ENCODE data around the gene ALMS1. TPM values are rescaled to one million over a fixed set of nuclear protein-coding genes. Genes with fewer than 3 reads are reported as not detected.
A peak's percentile ranks its signal among the peaks of the same experiment; 100 is the strongest.

Gene ALMS1
- total and polyA plus RNA-seq, 2 of the 4 experiments (the other 2 are of a cell fraction), result 20.8 to 52.8 TPM

DNA sequence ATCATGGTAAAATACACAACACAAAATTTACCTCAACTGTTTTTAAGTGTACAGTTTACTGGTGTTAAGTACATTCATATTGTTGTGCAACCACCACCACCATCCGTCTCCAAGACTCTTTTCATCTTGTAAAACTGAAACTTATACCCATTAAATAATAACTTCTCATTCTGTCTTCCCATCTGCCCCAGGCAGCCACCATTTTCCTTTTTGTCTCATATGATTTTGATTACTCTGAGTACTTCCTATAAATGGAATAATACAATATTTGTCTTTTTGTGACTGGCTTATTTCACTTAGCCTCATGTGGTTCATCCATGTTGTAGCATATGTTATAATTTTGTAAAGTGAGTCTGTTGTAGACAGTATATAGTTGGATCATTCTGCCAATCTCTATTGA is 82.7 kb downstream of the ALMS1 start:
- H4K91ac ChIP-seq (ENCODE audit: insufficient read depth, low read depth, low read length), result no peak overlapping the region
- H2AK5ac ChIP-seq (ENCODE audit: low read depth, low read length), result no peak overlapping the region
- no peak overlapping the region for H3K4me2 ChIP-seq (ENCODE audit: low read depth, low read length)
- no peaks in the 10 kb centered on the region for H3K36me3 ChIP-seq (ENCODE audit: control insufficient read depth, insufficient read depth, low read length)
- no peak overlapping the region for H4K5ac ChIP-seq (ENCODE audit: low read depth, low read length)
- no TSS peak for BruUV-seq (replicated peaks)
- dilution Hi-C loops (cut with HindIII; ENCODE audit: low sequenced_read_pairs, unreplicated experiment), result no loop called here
- H3K18ac ChIP-seq (ENCODE audit: low read depth, low read length), result no peak overlapping the region
- 0 out of 2 replicates have a peak, but pooled peaks cover 3% of the 10 kb centered on the region for H3K9me1 ChIP-seq (ENCODE audit: insufficient read depth, low read length)
- H2BK20ac ChIP-seq (ENCODE audit: low read depth, low read length), result no peak overlapping the region
- no peak overlapping the region for H3K14ac ChIP-seq (replicated peaks; ENCODE audit: low read depth, low read length)
- POLR2A ChIA-PET (ENCODE audit: unreplicated experiment), result no interaction called here
- H2BK120ac ChIP-seq (ENCODE audit: low read depth, low read length), result no peak overlapping the region
- CTCF ChIA-PET, result no interaction called here
- H4K20me1 ChIP-seq (ENCODE audit: insufficient read depth, low read length), result no peaks in the 10 kb centered on the region
- H3K9me3 ChIP-seq (ENCODE audit: control insufficient read depth, insufficient read depth, low read length), result no peaks in the 10 kb centered on the region
- H2AFZ ChIP-seq (replicated peaks; ENCODE audit: low read length, poor library complexity), result no peak overlapping the region
- intact Hi-C loops (cut with micrococcal nuclease), result no loop called here
- H3K79me1 ChIP-seq (ENCODE audit: low read depth in 1 of 2, low read length in 2 of 2), result no peaks in the 10 kb centered on the region
- in situ Hi-C loops (cut with MboI; ENCODE audit: low sequenced_read_pairs), result no loop called here
- TF ChIP-seq MXI1 (IDR thresholded peaks at IDR 0.05; ENCODE audit: borderline replicate concordance, low read depth, low read length), result no peak
- no peak for TF ChIP-seq POLR2A (IDR thresholded peaks at IDR 0.05; ENCODE audit: low read depth, low read length)
- TF ChIP-seq, protein P1, sequence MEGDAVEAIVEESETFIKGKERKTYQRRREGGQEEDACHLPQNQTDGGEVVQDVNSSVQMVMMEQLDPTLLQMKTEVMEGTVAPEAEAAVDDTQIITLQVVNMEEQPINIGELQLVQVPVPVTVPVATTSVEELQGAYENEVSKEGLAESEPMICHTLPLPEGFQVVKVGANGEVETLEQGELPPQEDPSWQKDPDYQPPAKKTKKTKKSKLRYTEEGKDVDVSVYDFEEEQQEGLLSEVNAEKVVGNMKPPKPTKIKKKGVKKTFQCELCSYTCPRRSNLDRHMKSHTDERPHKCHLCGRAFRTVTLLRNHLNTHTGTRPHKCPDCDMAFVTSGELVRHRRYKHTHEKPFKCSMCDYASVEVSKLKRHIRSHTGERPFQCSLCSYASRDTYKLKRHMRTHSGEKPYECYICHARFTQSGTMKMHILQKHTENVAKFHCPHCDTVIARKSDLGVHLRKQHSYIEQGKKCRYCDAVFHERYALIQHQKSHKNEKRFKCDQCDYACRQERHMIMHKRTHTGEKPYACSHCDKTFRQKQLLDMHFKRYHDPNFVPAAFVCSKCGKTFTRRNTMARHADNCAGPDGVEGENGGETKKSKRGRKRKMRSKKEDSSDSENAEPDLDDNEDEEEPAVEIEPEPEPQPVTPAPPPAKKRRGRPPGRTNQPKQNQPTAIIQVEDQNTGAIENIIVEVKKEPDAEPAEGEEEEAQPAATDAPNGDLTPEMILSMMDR (conservative IDR thresholded peaks at IDR 0.05; ENCODE audit: low read depth, low read length), result no peak
- TF ChIP-seq CHD1 (IDR thresholded peaks at IDR 0.05; ENCODE audit: low read depth, low read length), result no peak
- no peak for TF ChIP-seq MAFK (IDR thresholded peaks at IDR 0.05; ENCODE audit: low read depth, low read length)
- TF ChIP-seq RFX5 (IDR thresholded peaks at IDR 0.05; ENCODE audit: low read depth, low read length), result no peak
- 0 out of 2 replicates have a peak, but pooled peaks have one; percentile 4 for TF ChIP-seq CEBPB (IDR thresholded peaks at IDR 0.05; ENCODE audit: low read depth, low read length)
- TF ChIP-seq, protein P2, sequence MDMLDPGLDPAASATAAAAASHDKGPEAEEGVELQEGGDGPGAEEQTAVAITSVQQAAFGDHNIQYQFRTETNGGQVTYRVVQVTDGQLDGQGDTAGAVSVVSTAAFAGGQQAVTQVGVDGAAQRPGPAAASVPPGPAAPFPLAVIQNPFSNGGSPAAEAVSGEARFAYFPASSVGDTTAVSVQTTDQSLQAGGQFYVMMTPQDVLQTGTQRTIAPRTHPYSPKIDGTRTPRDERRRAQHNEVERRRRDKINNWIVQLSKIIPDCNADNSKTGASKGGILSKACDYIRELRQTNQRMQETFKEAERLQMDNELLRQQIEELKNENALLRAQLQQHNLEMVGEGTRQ (IDR thresholded peaks at IDR 0.05; ENCODE audit: low read depth, low read length), result no peak
- TF ChIP-seq SMC3 (IDR thresholded peaks at IDR 0.05; ENCODE audit: low read depth, low read length), result no peak
- no peak overlapping the region for H3K56ac ChIP-seq (ENCODE audit: extremely low read depth, insufficient read depth, low read length)
- no CpG with 5 or more reads among the region's 1 CpG for WGBS, 2 experiments (ENCODE audit: extremely low coverage in 2 of 2, insufficient read length in 1 of 2)
- no peak overlapping the region for H3K4ac ChIP-seq (ENCODE audit: low read depth, low read length)
- H3K9ac ChIP-seq (ENCODE audit: low read depth, low read length), result no peak overlapping the region
- no peaks in the 10 kb centered on the region for H3K27me3 ChIP-seq (ENCODE audit: control insufficient read depth, insufficient read depth, low read length)
- H4K8ac ChIP-seq (ENCODE audit: low read depth in 2 of 2, low read length in 2 of 2), result no peak overlapping the region
- H3K4me3 ChIP-seq (ENCODE audit: insufficient read depth, low read depth, low read length), result no peak overlapping the region
- DNase-seq (no peak), ATAC-seq (ENCODE audit: low read depth) (no peak)
- H2BK15ac ChIP-seq (ENCODE audit: low read depth, low read length), result no peak overlapping the region
- H3K23ac ChIP-seq (ENCODE audit: low read depth, low read length), result no peak overlapping the region
- no peaks in the 10 kb centered on the region for H3K4me1 ChIP-seq (ENCODE audit: control insufficient read depth, insufficient read depth, low read length)
- H2AK9ac ChIP-seq (replicated peaks; ENCODE audit: low read depth, low read length, poor library complexity), result no peak overlapping the region
- no peak overlapping the region for H2BK5ac ChIP-seq (ENCODE audit: low read depth, low read length, poor library complexity, severe bottlenecking)
- H3K27ac ChIP-seq (ENCODE audit: insufficient read depth, low read length), result no peak overlapping the region

Data from IMR-90 (cell line).